HG02852 (cell line): ENCODE results near the gene RDX.

Source experiments
- ATAC-seq: cut with Tn5 transposase; IDR thresholded peaks from one replicate; pipeline ENCODE4 v1.9.1; 2021; ENCODE audit warnings: mild to moderate bottlenecking, moderate library complexity; ENCODE audit not compliant: unreplicated experiment

The RDX gene

DNA sequence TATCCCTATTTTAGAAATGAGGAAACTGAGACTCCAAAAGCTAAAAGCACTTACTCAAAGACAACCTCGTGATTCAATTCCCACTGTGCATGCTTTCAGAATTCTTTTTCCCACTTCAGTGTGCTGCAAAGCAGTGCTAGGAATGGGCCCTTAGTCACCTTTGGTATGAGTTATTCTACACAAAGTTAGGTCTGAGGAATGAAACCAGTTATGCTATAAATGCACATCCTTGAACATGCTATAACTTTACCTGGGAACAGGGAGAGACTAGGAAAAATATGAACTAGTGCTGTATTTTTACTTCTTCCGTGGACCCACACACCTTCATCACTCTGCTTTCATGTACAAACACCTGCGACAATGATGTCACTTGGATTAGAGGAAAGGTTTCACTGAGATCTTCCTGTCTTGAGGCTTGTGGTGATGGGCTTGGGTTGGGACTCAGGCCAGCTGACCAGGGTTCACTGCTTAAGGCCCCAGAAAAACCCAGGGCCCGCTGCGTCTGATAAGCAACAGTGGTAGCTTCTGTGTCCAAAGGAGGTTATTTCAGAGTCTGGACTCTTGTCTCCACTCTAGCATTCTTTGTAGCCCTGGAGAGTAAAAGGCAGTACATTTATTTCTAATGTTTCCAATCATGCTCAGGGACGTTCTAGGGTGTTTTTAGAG lies 121.6 kb downstream of the RDX start:
- no peak for ATAC-seq

- peak; percentile 63 for ATAC-seq
Observed at GRCh38 chr11:110173811-110174644, 122.4 kb downstream of the RDX start.

DNA sequence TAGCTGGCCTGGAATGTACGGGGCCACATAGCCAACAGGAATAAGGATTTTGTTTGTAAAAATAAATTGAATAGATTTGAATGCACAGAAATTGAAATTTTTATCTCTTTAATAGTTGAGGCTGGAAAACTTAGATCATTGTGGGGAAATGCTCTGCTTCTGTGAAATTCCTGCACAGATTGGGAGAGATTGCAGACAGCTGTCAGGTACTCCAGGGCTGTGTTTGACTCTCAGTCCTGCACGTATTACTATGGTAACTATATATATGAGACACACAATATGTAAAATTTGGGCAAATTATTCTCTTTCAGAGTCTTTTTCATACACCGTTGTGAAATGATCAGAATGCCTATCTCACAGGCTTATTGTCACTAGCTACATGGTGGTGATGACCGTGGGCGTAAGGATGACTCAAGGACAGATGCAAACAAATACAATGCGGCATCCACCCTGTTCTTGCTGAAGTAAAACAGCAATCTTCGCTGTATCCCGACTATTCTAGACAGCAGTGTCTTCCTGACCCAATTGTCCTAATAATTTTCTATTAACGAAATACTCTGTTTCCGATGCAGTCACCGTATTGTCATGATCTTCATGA lies 123.8 kb downstream of the RDX start:
- ATAC-seq, result no peak

DNA sequence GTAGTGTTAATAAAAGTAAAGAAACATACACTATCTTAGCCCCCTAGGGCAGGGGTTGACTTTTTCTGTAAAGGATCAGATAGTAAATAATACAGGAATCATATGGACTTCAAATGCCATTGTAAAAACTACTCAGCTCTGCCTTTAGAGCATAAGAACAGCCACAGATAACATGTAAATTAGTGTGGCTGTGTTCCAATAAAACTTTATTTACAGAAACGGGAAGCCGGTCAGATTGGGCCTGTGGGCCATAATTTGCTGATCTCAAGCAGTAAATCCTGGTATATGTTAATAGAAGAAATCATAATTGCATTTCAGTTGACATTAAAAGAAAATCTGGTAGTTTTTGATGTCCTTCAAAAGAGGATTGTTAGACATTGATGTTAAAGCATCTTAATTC lies 126.7 kb downstream of the RDX start:
- ATAC-seq, result no peak

DNA sequence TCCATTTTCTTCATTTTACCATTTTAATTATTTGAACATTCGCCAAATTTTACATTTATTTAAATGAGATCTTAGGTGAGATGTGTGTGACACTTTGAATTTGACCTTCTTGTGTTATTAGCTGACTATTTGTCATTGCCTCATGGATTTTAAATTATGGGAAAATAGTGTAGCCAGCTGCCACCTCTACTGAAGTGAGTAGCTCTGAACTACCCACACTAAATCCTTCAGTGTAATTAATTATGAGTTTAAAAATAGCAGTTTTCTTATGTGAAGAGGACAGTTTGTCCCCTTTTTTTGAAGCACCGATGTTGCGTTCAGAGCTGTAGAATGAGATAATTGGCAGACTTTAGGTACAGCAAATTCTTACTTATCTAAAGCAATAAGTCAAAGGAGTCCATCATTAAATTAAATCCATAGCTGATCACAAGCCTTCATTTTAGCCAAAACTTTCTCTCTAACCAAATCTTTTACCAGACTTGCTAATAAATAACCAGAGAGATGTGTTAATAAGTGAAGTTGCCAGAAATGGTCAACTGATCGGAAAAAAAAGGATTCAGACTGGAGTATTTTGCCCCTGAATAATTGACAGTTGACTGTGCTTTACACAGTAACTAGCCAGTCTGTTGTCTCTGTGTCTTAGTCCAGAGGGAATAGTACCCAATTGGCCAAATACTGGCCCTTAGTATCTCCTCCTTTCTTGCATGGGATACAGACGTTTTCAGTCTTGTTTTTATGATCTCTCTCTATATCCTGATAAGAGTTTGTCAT lies 128.2 kb downstream of the RDX start:
- no peak for ATAC-seq

- no peak for ATAC-seq
Observed at GRCh38 chr11:110165039-110165925, 131.1 kb downstream of the RDX start.

DNA sequence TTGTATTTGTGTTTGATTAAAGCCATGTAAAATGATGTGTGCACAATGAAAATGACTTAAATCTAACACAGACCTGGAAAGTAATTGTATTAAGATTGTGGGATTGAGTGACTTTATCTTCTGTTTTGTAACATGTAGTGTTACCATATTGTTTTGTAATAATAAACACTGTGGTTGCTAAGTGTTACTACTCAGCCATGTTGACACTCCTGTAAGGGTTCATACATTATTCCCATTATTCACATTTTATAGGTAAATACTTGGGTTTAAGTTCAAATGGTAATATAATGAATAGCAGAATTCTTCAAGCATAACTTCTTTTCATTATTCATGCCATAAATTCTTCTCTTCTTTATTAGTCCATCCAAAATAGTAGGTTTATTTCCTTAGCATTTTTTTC lies 134.2 kb downstream of the RDX start:
- ATAC-seq, result no peak

DNA sequence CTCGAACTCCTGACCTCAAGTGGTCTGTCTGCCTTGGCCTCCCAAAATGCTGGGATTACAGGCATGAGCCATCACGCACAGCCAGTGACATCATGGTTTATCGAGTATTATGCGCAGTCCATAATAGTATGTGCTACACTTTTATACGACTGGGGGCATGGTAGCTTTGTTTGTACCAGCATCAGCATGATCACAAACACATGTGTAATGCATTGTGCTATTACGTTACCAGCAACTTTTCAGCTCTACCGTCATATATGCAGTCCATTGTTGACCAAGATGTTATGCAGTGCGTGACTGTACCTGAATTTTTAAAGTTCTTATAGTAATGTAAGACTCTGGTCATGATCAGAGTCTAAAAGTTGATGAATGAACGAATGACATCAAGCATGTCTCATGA lies 135.4 kb downstream of the RDX start:
- no peak for ATAC-seq

DNA sequence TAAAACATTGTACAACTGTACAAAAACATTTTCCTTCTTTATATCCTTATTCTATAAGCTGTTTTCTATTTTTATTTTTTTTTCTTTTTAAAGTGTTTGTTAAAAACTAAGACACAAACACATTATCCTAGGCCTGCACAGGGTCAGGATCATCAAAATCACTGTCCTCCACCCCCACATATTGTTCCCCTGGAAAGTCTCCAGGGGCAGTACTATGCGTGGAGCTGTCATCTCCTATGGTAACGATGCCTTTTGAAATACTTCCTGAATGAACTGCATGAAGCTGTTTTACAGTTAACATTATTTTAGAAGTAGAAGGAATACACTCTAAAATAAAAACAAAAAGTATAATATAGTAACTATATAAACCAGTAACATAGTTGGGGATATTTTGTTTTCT lies 136.0 kb downstream of the RDX start:
- no peak for ATAC-seq

- no peak for ATAC-seq
Observed at GRCh38 chr11:110160016-110160415, 136.4 kb downstream of the RDX start.

GRCh38 chr11:110159476-110159875 lies 136.9 kb downstream of the RDX start:
- no peak for ATAC-seq

GRCh38 chr11:110158317-110159200 lies 137.9 kb downstream of the RDX start:
- no peak for ATAC-seq

- no peak for ATAC-seq
Observed at GRCh38 chr11:110156503-110156902, 139.9 kb downstream of the RDX start.

GRCh38 chr11:110153474-110153873 lies 142.9 kb downstream of the RDX start:
- ATAC-seq, result no peak

GRCh38 chr11:110152199-110152598 lies 144.2 kb downstream of the RDX start:
- no peak for ATAC-seq

DNA sequence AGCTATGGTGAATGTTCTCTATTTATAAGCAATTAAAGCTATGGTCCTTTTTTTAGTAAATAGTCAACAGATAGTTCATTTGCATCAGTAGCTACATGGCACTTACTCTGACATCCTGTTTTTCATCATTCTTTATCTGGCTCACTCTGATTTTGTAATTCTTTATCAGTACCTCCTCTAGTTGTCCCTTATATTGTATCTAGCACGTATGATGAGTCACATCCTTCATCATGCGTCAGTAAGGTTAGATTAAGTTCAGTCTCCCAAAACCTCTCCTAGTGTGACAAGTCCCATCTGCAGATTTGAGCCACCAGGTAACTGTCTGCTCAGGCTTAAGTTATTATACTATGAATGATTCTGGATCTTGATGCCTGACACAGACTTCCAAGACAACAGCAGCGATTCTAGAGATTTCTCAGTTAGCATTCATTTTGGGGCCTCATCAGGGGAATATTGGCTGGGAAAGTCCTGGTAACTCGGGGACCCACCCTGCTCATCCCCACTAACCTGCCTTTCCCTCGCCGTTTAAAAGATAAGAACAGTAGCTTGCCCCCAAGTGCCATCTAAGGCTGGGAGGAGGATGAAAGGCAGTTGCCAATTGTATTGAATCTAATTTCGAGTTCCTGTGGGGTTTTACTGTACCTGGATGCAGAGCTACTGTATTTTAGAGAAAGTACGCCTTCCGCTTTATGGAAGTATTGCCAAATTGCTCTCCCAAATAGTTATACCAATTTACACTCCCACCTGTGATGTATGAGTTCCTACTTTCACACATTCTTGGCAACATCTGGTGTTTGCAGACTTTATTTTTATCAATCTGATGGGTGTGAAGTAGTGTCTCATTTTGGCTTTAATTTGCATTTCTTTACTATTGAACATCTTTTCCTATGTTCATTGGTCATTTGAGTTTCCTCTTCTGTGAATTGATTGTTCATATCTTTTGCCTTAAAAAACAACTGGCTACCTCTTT lies 147.4 kb downstream of the RDX start:
- ATAC-seq, result no peak

DNA sequence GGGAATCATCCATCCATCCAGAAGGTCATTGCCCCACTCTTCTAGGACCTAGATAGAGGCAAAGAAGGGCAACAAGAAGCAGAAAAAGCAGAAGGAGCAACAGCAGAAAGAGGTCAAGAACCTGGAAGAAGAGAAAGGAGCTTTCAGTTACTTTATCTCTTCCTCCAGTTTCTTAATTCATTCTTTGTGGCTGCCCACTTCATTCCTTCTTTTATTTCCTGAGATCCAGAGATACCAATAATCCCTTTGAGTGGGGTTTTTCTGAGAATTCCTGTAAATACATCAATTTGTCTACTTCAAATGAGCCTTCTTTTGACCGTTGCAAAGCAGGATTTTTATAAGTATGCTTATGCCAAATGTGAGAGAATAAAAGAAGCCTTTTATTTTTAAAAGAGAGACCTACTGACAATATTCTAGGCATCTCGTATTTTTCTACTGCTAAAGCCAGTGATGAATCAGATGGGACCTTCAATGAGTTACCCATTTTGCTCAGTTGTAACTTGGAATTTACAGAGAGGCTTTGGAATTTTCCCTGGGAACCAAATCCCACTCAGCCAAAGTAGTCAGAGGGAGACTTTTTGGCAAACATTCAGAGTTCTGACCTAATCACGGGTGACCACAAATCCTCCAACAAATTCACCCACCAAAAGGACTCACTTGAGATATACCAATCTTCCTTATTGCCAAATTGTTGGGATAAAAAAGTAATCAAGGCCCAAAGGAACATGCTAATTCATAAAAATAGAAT lies 148.3 kb downstream of the RDX start:
- no peak for ATAC-seq
